ELF-1 (cell line): ENCODE results near the gene BCL11A.

Source experiments
- DNase-seq: peaks from one replicate; pipeline ENCODE4 v3.0.0-alpha.2; 2016; ENCODE audit warnings: low read depth, low spot score

The BCL11A gene

GRCh38 chr2:60408811-60409530 is 144.5 kb downstream of the BCL11A start:
- no peak for DNase-seq

- DNase-seq, result no peak
Measured at GRCh38 chr2:60408207-60408606, 145.2 kb downstream of the BCL11A start.

GRCh38 chr2:60407398-60407797 is 146.1 kb downstream of the BCL11A start:
- no peak for DNase-seq

- DNase-seq, result no peak
Measured at GRCh38 chr2:60406192-60406591, 147.3 kb downstream of the BCL11A start.

GRCh38 chr2:60405271-60405919 is 148.1 kb downstream of the BCL11A start:
- DNase-seq, result no peak
